Liver (tissue), 9 donors: Measurements from ENCODE around the gene ACVR1. TPM values are rescaled to one million over a fixed set of nuclear protein-coding genes. Genes with fewer than 3 reads are reported as not detected.

Experiments used
- DNase-seq: peaks from one replicate; pipeline ENCODE4 v3.0.0-alpha.2; 2017; ENCODE audit warnings: low spot score
- H3K27ac ChIP-seq, 2 donors: one replicate each; pipeline ENCODE4 v1.7.0; 2013; ENCODE audit warnings: inconsistent platforms in 2 of 2, low read length in 2 of 2, control low read depth in 1 of 2, low read depth in 1 of 2, mild to moderate bottlenecking in 1 of 2
- H3K27me3 ChIP-seq, 4 donors: one replicate each; pipeline versions ENCODE4 v1.6.1 to v1.7.0; 2013; ENCODE audit warnings: low read length in 3 of 4, inconsistent platforms in 1 of 4, mild to moderate bottlenecking in 1 of 4, moderate library complexity in 1 of 4; ENCODE audit not compliant: control insufficient read depth in 4 of 4, insufficient read depth in 4 of 4
- H3K36me3 ChIP-seq, 4 donors: one replicate each; pipeline versions ENCODE4 v1.6.1 to v1.7.0; 2013; ENCODE audit warnings: low read length in 3 of 4, mild to moderate bottlenecking in 3 of 4, low read depth in 1 of 4, moderate library complexity in 1 of 4; ENCODE audit not compliant: control insufficient read depth in 4 of 4, insufficient read depth in 3 of 4
- H3K4me1 ChIP-seq, 4 donors: one replicate each; pipeline versions ENCODE4 v1.6.1 to v1.7.0; 2013; ENCODE audit warnings: low read length in 3 of 4, mild to moderate bottlenecking in 3 of 4, moderate library complexity in 1 of 4; ENCODE audit not compliant: control insufficient read depth in 4 of 4, insufficient read depth in 4 of 4
- H3K4me3 ChIP-seq, 3 donors: one replicate each; pipeline versions ENCODE4 v1.6.1 to v1.7.0; 2013; ENCODE audit warnings: low read length in 3 of 3, control low read depth in 1 of 3, low read depth in 1 of 3, mild to moderate bottlenecking in 1 of 3
- H3K9ac ChIP-seq, 2 donors: one replicate each; pipeline ENCODE4 v1.7.0; 2013; ENCODE audit warnings: low read length in 2 of 2, mild to moderate bottlenecking in 2 of 2, moderate library complexity in 2 of 2, control low read depth in 1 of 2, low read depth in 1 of 2
- H3K9me3 ChIP-seq, 4 donors: one replicate each; pipeline versions ENCODE4 v1.6.1 to v1.7.0; 2013; ENCODE audit warnings: low read length in 3 of 4; ENCODE audit not compliant: control insufficient read depth in 4 of 4
- CTCF ChIP-seq: fragments of 150-350 bp; IDR thresholded peaks from 2 replicates; pipeline ENCODE4 v1.5.1; 2017; ENCODE audit warnings: improper control_type of control experiment, low read depth, low read length; ENCODE audit not compliant: missing input control
- EGR1 ChIP-seq, 2 donors: IDR thresholded peaks; 2 replicates each; pipeline ENCODE4 v1.6.1; 2016 to 2018; ENCODE audit warnings: antibody characterized with exemption in 2 of 2, low read depth in 2 of 2
- FOXA1 ChIP-seq: IDR thresholded peaks from 2 replicates; pipeline ENCODE4 v1.6.1; 2016; ENCODE audit warnings: antibody characterized with exemption
- FOXA2 ChIP-seq: IDR thresholded peaks from 2 replicates; pipeline ENCODE4 v1.6.1; 2016; ENCODE audit warnings: antibody characterized with exemption
- GABPA ChIP-seq, 2 donors: IDR thresholded peaks in 1 of 2; conservative IDR thresholded peaks in 1 of 2; 2 replicates each; pipeline ENCODE4 v1.6.1; 2016; ENCODE audit warnings: antibody characterized with exemption in 2 of 2, mild to moderate bottlenecking in 1 of 2, moderate library complexity in 1 of 2
- HNF4A ChIP-seq, 2 donors: conservative IDR thresholded peaks; 2 replicates each; pipeline ENCODE4 v1.6.1; 2016; ENCODE audit warnings: antibody characterized with exemption in 2 of 2, mild to moderate bottlenecking in 2 of 2
- HNF4G ChIP-seq: IDR thresholded peaks from 2 replicates; pipeline ENCODE4 v1.6.1; 2016; ENCODE audit warnings: antibody characterized with exemption
- JUND ChIP-seq, 2 donors: IDR thresholded peaks; 2 replicates each; pipeline ENCODE4 v1.6.1; 2016; ENCODE audit warnings: antibody characterized with exemption in 2 of 2
- MAX ChIP-seq: IDR thresholded peaks from 2 replicates; pipeline ENCODE4 v1.6.1; 2016; ENCODE audit warnings: antibody characterized with exemption
- NR2F2 ChIP-seq: IDR thresholded peaks from 2 replicates; pipeline ENCODE4 v1.6.1; 2016; ENCODE audit warnings: antibody characterized with exemption
- RAD21 ChIP-seq, 2 donors: IDR thresholded peaks; 2 replicates each; pipeline ENCODE4 v1.6.1; 2016; ENCODE audit warnings: antibody characterized with exemption in 2 of 2, mild to moderate bottlenecking in 2 of 2
- RXRA ChIP-seq, 2 donors: IDR thresholded peaks; 2 replicates each; pipeline ENCODE4 v1.6.1; 2017 to 2018; ENCODE audit warnings: antibody characterized with exemption in 2 of 2, mild to moderate bottlenecking in 1 of 2
- SP1 ChIP-seq: IDR thresholded peaks from 2 replicates; pipeline ENCODE4 v1.6.1; 2018; ENCODE audit warnings: antibody characterized with exemption, mild to moderate bottlenecking
- TAF1 ChIP-seq: conservative IDR thresholded peaks from 2 replicates; pipeline ENCODE4 v1.6.1; 2016; ENCODE audit warnings: antibody characterized with exemption, mild to moderate bottlenecking
- YY1 ChIP-seq: IDR thresholded peaks from 2 replicates; pipeline ENCODE4 v1.6.1; 2016; ENCODE audit warnings: antibody characterized with exemption, mild to moderate bottlenecking
- WGBS: extraction: QIAGEN DNeasy Blood & Tissue Kit; methylation state at CpG from one replicate; pipeline ENCODE4 v1.1.7; 2013; 5-methylcytosine and 5-hydroxymethylcytosine counted together
- polyA plus RNA-seq, 2 donors: library from polyadenylated mRNA; stranded (reverse) in 1 of 2; unstranded in 1 of 2; fragments of 200-250 nt in 1 of 2; fragments of >200 nt in 1 of 2; fragmentation: Nextera tagmentation in 1 of 2; extraction: Ambion mirVana in 1 of 2; gene quantifications; one replicate each; pipeline versions ENCODE4 v1.2.1 to v1.2.3, GENCODE V29; 2013 to 2015
- total RNA-seq, 2 donors: library from RNA; depleted of rRNA; stranded (reverse); fragments of >200 nt; gene quantifications; one replicate each; pipeline ENCODE4 v1.2.3, GENCODE V29; 2014
- TF ChIP-seq, protein P1 (sequence below): IDR thresholded peaks from 2 replicates; pipeline ENCODE4 v1.6.1; 2016; ENCODE audit warnings: antibody characterized with exemption
- TF ChIP-seq, protein P2 (sequence below): IDR thresholded peaks from 2 replicates; pipeline ENCODE4 v1.6.1; 2016; ENCODE audit warnings: antibody characterized with exemption, mild to moderate bottlenecking
- TF ChIP-seq, protein P3 (sequence below): IDR thresholded peaks from 2 replicates; pipeline ENCODE4 v1.6.1; 2016; ENCODE audit warnings: antibody characterized with exemption
- donor health status: healthy.
- donor health status: healthy.
- donor health status: healthy.
- donor health status: healthy.
- donor health status: healthy.

Gene ACVR1
- total and polyA plus RNA-seq, 4 donors = 6.2 to 20.4 (median 8.5) TPM

DNA sequence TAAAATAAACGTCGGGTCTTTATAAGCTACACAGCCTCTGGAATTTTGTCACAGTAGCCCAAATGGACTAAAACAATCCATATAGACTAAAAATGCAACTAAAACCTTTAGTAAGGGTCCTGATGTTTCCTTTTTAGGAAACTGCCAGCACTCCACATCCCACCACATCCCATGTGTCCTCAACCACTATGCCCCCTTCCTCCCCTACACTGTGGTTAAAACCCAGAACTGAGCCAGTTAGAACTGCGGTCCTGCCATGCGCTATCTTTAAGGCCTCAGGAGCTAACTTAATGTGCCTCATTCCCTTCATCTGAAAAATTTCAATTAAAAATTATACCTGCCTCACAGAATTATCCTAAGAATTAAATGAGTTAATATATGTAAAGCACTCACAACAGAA lies 41.1 kb downstream of the ACVR1 start:
- DNase-seq = no peak
- peaks cover 16 to 39% (median 27%) of the 10 kb centered on the region in 4 donors for H3K4me1 ChIP-seq
- no peak overlapping the region for H3K27ac ChIP-seq
- H3K9ac ChIP-seq = no peak overlapping the region
- H3K27me3 ChIP-seq = no peaks in the 10 kb centered on the region
- WGBS = 90% methylated on average over 4 of the region's 4 CpGs
- no peak for TF ChIP-seq TAF1
- TF ChIP-seq HNF4A (conservative IDR thresholded peaks at IDR 0.05) = no peak
- no peak for TF ChIP-seq YY1
- TF ChIP-seq, protein P1, sequence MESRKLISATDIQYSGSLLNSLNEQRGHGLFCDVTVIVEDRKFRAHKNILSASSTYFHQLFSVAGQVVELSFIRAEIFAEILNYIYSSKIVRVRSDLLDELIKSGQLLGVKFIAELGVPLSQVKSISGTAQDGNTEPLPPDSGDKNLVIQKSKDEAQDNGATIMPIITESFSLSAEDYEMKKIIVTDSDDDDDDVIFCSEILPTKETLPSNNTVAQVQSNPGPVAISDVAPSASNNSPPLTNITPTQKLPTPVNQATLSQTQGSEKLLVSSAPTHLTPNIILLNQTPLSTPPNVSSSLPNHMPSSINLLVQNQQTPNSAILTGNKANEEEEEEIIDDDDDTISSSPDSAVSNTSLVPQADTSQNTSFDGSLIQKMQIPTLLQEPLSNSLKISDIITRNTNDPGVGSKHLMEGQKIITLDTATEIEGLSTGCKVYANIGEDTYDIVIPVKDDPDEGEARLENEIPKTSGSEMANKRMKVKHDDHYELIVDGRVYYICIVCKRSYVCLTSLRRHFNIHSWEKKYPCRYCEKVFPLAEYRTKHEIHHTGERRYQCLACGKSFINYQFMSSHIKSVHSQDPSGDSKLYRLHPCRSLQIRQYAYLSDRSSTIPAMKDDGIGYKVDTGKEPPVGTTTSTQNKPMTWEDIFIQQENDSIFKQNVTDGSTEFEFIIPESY = no peak
- no peak for TF ChIP-seq FOXA1
- TF ChIP-seq, protein P2, sequence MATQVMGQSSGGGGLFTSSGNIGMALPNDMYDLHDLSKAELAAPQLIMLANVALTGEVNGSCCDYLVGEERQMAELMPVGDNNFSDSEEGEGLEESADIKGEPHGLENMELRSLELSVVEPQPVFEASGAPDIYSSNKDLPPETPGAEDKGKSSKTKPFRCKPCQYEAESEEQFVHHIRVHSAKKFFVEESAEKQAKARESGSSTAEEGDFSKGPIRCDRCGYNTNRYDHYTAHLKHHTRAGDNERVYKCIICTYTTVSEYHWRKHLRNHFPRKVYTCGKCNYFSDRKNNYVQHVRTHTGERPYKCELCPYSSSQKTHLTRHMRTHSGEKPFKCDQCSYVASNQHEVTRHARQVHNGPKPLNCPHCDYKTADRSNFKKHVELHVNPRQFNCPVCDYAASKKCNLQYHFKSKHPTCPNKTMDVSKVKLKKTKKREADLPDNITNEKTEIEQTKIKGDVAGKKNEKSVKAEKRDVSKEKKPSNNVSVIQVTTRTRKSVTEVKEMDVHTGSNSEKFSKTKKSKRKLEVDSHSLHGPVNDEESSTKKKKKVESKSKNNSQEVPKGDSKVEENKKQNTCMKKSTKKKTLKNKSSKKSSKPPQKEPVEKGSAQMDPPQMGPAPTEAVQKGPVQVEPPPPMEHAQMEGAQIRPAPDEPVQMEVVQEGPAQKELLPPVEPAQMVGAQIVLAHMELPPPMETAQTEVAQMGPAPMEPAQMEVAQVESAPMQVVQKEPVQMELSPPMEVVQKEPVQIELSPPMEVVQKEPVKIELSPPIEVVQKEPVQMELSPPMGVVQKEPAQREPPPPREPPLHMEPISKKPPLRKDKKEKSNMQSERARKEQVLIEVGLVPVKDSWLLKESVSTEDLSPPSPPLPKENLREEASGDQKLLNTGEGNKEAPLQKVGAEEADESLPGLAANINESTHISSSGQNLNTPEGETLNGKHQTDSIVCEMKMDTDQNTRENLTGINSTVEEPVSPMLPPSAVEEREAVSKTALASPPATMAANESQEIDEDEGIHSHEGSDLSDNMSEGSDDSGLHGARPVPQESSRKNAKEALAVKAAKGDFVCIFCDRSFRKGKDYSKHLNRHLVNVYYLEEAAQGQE = no peak
- TF ChIP-seq FOXA2 = no peak
- no peak for TF ChIP-seq MAX
- TF ChIP-seq NR2F2 = no peak
- H3K4me3 ChIP-seq = no peak overlapping the region
- H3K9me3 ChIP-seq = no peaks in the 10 kb centered on the region
- no peaks in the 10 kb centered on the region for H3K36me3 ChIP-seq

- no peak for TF ChIP-seq EGR1 (IDR thresholded peaks at IDR 0.05; ENCODE audit: low read depth in 2 of 2)
- no peak for TF ChIP-seq SP1
- TF ChIP-seq, protein P2 = no peak
- TF ChIP-seq HNF4G = no peak
- TF ChIP-seq FOXA2 = no peak
- no peak for TF ChIP-seq HNF4A (conservative IDR thresholded peaks at IDR 0.05)
- TF ChIP-seq RXRA (IDR thresholded peaks at IDR 0.05) = no peak
- TF ChIP-seq NR2F2 = no peak
- no peak for TF ChIP-seq RAD21 (IDR thresholded peaks at IDR 0.05)
- no peak for TF ChIP-seq GABPA (IDR thresholded peaks at IDR 0.05 in 1 of 2, conservative IDR thresholded peaks at IDR 0.05 in 1 of 2)
- TF ChIP-seq, protein P1 = no peak
- no peak for TF ChIP-seq JUND (IDR thresholded peaks at IDR 0.05)
- no peak for TF ChIP-seq TAF1
- no peak for TF ChIP-seq FOXA1
- TF ChIP-seq, protein P3, sequence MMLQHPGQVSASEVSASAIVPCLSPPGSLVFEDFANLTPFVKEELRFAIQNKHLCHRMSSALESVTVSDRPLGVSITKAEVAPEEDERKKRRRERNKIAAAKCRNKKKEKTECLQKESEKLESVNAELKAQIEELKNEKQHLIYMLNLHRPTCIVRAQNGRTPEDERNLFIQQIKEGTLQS = no peak
- TF ChIP-seq YY1 = no peak
- TF ChIP-seq CTCF = no peak
- TF ChIP-seq MAX = no peak
- Histone ChIP-seq H3K27me3 (no peaks in the 10 kb centered on the region), H3K4me3 (no peak overlapping the region), H3K9me3 (no peaks in the 10 kb centered on the region), H3K36me3 (no peaks in the 10 kb centered on the region), H3K9ac (no peak overlapping the region), H3K4me1 (peaks cover 6 to 26% (median 16%) of the 10 kb centered on the region in 4 donors), H3K27ac (peak overlapping the region in 1 of 2 donors; percentile 21)
- no peak for DNase-seq
- WGBS = 43% methylated on average over 1 of the region's 1 CpG
Observed at GRCh38 chr2:157833721-157834120, 42.4 kb downstream of the ACVR1 start.
